CD4-positive, alpha-beta T cell treated with Interleukin-12 subunit alpha and Interleukin-12 subunit beta, for 1 hour (primary cell): Measurements from ENCODE around the gene SLC9A3.

Experiments used
- DNase-seq: peaks from one replicate; pipeline ENCODE4 v3.0.0-alpha.2; 2020

Gene SLC9A3

GRCh38 chr5:438481-438981, 85.7 kb downstream of the SLC9A3 start:
- no peak for DNase-seq

GRCh38 chr5:437281-437771, 86.9 kb downstream of the SLC9A3 start:
- no peak for DNase-seq

- DNase-seq, result no peak
These were observed 87.6 kb downstream of the SLC9A3 start for GRCh38 chr5:436641-436975.

DNA sequence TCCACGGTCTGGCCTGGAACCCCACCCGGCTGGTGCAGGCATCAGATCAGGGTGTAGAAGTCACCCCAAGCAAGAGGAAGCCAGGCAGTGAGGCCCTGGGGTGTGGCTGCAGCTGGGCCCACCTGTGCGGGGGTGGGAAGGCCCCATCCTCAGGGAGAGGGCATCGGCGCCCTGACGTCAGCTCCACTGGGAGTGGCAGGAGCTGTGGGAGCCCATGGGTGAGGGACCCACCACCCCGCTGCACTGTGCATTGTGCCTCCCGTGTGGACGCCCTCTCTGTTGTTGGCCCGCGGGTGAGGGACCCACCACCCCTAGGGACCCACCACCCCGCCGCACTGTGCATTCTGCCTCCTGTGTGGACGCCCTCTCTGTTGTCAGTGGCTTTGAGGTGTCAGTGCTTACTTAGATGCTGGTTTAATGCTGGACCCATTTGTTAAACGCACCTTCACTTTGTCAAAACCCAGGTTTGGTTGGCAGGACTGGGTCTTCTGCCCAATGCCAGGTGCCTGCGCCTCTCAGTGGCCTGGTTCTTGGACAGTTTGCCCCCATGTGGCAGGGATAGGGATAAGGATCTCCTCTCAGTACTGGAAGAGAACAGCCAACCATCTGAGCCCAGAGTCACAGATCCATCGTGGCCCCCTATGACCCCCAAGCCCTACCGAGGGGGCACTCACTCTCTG, 88.1 kb downstream of the SLC9A3 start:
- DNase-seq, result no peak

- no peak for DNase-seq
These were observed 89.0 kb downstream of the SLC9A3 start for GRCh38 chr5:435156-435790.

DNA sequence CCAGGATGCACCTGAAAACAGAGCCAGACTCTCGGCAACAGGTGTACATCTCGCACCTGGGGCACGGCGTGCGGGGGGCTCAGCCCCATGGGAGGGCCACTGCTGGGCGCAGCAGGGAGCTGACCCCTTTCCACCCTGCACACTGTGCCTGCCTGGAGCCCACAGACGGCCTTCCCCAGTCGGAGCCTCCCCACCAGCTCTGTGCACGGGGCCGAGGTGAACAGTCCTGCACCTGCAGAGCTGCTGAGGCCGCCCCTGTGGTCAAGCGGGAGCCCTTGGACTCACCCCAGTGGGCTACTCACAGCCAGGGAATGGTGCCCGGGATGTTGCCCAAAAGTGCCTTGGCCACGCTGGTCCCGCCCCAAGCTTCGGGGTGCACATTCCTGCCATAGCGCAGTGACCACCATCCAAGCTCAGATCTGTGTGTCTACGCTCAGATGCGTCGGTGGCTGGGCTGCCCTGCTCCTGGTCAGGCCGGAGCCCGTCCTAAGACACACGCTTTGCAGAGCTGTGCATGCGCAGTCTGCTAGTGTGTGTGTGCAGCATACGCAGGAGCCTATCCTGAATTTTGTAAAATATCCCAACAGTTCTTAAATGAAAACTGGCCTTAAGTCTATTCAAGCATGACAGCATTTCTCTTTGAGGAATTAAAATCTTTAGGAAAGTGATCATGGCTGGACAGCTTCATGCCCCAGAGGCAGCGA, 89.7 kb downstream of the SLC9A3 start:
- no peak for DNase-seq

- no peak for DNase-seq
These were observed 90.4 kb downstream of the SLC9A3 start for GRCh38 chr5:433836-434235.

- DNase-seq, result no peak
These were observed 91.1 kb downstream of the SLC9A3 start for GRCh38 chr5:432928-433791.

DNA sequence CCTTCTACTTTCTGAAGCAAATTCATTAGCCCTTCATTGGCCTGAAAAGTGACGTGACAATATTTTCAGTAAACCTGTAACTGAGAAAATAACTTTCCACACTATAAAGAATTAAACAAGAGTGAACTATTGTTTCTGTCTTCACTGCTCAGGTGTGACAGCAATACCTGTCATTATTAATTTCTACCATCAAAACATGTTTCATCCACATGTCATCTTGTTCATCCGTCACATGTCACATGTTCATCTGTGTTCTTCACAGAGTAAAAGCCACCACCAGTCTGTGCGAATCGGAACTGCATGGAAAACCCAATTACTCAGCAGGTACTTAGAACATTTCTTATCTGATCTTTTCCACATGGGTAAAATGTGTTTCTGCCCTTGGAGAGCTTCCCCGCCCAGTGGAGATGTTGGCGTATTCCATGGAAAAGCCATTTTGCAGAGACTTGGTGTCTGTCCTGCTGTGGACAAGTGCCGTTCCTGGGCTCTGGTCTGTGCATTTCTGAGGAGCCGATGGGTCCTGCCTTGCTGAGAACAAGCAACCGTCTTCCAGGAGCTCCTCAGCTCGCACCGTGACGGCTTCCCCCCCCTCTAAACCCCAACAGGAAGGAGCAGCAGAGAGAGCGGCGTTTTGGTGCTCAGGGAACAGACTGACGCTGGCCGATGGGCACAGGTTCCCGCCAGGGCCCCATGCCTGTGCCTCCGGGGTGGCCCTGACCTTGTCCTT, 91.9 kb downstream of the SLC9A3 start:
- no peak for DNase-seq

GRCh38 chr5:431711-432050, 92.6 kb downstream of the SLC9A3 start:
- DNase-seq, result no peak

GRCh38 chr5:431001-431710, 93.1 kb downstream of the SLC9A3 start:
- DNase-seq, result peak; percentile 18

DNA sequence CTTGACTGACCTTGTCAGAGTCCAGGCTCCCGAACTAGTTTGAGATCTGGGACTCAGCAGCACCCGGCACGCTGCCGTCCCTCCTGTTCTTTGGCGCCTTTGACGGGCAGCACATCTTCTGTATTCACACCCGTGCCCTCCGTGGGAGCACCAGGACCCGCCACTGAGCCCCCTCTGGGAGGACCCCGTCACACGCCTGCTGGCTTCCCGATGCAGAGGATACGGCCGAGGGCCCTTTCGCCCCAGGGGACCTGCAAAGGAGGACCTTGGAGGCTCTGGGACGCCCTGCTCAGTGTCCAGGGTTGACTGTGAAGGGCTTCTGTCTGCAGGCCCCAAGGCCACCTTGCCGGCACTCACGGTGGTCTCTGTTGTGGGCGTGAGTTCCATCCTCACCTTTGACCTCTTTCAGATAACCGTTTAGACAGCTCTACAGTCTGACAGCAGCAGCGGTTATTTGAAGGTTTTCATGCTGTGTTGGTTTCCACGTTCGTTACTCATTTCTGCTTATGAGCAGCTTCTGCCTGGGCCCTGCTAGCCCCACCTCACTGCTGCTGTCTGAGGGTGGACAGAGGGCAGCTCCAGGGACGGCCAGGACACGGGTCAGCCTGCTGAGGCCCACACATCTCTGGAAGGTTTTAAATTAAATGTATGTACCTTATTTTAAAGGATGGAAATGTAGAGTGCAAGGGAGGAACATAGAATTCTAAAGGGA, 93.9 kb downstream of the SLC9A3 start:
- no peak for DNase-seq

DNA sequence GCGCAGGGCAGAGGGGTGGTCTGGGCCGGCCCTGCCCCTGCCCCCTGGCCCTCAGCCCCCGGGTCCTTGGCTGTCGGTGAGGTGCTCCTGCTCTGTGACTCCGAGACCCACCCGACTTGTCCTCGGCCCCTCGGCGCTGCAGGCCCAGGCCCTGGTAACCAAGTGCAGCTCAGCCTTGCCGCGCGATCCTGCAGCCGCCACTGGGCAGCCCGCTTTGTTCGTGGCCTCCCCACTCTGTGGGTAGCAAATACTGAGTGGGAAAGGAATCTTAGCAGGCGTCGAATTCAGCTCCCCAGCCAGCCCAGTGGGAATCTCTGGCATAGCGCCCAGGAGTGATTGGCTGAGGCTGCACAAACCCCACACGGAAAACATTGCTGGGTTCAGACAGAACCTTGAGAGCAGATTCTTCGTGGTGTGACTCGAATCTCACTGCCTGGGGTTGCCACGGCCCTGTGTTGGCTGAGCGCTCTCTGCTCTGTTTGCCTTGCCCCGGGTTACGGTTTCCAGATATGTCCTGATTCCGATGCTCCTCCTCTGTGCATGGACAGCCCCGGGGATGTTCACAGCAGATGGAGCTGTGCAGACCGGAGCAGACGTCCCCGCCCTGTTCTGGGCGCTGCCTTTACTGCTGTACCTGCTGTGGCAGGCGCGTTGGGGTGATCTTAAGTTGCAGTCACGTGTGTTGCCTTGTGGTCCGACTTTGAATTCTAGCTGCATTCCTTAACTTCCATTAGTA, 94.6 kb downstream of the SLC9A3 start:
- DNase-seq, result no peak

- DNase-seq, result no peak
These were observed 95.3 kb downstream of the SLC9A3 start for GRCh38 chr5:428754-429452.

DNA sequence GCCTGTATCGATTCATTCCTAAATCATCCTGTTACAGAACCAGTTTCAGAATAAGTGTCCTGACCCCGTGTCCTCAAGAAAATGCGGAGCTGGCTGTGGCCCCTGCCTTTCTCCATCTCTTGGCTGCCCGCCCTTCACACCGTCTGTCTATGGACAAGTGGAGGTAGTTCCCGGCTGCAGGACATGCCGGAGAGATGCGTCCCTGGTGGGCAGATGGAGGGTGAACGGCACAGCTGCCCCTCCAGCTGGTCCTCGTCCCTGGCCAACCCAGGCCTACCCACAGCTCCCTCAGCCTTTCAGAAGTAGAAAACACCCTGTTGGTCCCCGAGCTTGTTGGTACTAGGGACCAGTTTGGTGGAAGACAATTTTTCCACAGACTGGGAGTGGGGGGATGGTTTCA, 96.0 kb downstream of the SLC9A3 start:
- DNase-seq, result no peak

DNA sequence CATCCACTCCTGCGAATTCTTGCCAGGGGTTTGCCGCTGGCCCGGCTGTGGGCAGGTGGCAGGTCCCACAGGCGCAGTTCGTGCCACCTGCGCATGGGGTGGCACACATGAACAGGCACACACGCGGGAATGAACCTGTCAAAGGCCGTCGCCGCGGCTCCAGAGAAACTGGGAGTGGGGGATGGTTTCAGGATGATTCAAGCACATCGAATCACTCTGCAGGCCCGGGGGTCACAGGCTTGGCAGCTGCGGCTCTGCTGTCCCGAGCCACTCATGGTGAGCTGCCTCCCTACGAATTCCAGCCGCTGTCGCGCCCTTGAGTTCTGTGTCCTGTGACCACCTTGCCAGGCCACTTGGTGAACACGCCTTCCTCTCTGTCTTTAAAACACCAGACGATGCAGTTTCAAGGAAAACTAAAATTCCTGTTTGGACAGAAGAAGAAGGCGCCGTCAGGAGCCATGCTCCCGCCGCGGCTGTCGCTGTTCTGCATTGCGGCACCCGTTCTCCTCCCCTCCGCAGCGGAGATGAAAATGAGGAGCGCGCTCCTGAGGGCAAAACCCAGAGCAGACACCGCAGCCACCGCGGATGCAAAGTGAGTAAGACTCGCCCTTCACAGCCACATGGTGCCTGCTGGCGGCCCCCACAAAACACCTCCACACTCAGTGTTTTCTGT, 96.7 kb downstream of the SLC9A3 start:
- DNase-seq, result no peak

DNA sequence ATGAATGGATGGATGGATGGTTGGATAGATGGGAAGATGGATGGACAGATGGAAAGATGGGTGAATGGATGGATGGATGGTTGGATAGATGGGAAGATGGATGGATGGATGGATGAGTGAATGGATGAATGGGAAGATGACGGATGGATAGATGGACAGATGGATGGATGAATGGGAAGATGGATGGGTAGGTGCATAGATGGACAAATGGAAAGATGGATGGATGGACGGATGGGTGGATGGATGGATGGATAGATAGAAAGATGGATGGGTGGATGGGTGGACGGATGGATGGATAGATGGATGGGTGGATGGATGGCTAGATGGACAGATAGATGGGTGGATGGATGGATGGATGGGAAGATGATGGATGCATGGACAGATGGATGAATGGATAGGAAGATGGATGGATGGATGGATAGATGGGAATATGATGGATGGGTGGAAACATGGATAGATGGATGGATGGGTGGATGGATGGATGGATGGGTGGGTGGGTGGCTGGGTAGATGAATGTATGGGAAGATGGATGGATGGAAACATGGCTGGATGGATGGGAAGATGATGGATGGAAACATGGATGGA, 97.8 kb downstream of the SLC9A3 start:
- DNase-seq, result no peak

DNA sequence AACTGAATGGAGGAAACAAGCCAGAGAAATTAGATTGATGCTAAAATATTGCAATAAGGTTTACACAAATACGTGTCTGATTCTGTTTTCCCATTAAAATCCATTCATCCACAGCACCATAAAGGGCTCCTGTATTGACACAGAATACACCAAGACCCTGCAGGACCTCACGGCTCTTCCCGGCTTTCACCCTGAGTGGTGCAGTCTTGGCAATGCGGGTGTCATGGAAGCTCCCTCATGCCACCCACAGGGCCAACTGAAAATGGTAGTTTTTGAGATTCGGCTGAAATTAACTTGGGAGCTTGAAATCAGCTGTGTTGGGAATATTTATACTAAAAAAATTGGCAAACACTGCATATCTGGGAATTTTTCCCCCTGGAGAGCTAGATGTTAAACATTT, 98.5 kb downstream of the SLC9A3 start:
- DNase-seq, result no peak
